ENCODE data around the gene RNF20.
"Not testable (repeated sequence)": the region's sequence is repeated elsewhere in the genome, so short reads cannot be mapped to it uniquely, and the experiment has no call there.

The RNF20 gene, protein sequence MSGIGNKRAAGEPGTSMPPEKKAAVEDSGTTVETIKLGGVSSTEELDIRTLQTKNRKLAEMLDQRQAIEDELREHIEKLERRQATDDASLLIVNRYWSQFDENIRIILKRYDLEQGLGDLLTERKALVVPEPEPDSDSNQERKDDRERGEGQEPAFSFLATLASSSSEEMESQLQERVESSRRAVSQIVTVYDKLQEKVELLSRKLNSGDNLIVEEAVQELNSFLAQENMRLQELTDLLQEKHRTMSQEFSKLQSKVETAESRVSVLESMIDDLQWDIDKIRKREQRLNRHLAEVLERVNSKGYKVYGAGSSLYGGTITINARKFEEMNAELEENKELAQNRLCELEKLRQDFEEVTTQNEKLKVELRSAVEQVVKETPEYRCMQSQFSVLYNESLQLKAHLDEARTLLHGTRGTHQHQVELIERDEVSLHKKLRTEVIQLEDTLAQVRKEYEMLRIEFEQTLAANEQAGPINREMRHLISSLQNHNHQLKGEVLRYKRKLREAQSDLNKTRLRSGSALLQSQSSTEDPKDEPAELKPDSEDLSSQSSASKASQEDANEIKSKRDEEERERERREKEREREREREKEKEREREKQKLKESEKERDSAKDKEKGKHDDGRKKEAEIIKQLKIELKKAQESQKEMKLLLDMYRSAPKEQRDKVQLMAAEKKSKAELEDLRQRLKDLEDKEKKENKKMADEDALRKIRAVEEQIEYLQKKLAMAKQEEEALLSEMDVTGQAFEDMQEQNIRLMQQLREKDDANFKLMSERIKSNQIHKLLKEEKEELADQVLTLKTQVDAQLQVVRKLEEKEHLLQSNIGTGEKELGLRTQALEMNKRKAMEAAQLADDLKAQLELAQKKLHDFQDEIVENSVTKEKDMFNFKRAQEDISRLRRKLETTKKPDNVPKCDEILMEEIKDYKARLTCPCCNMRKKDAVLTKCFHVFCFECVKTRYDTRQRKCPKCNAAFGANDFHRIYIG

DNA sequence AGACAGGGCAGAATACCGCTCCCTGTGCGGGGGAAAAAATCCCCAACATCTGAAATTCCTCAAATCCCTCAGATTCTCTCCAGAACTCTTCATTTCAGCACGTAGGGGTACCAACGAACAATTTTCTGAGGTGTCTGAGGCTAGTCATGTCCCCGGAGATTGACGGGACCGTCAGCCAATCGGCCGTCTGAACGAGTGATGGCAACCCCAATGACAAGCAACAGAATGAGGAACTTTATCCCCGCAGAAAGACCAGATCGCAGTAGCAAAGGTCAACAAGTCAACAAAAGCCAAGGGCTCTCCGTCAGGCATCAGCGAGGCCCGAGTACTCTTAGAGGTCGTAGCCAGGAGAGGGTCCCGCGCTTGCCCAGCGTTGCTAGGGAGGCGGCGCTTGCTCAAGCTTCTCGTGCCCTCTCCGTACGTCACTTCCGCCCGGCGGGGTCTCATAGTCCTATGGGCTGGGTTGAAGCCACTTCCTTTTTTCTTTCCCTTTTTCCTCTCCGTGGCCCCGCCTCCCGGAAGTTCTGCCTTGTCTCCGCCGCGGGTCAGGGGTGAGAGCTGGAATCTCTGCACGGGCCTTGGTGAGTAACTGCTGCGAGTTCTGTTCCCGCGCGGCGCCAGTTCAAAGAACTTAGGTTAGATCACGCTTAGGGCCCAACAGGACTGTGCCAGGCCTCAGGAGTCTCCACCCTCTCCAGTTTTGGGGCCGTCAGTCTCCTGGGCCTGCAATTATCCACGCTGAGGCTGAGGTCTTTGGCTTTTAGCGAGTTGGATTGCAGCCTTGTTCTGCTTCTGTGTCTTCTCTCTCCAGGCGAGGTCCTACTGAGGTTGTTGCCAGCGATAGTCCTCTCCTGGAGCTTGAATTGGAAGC lies at the start of gene RNF20:
TSS of gene RNF20 (plus strand) at position 520 of the 871 bp plus-strand sequence. CDS start 1,571 bp downstream, outside the sequence.
- DNase-seq (ENCODE audit: low spot score): peak; percentile 97

- DNase-seq (ENCODE audit: low spot score): no peak
These were observed 49.6 kb upstream of the RNF20 start for GRCh38 chr9:101484046-101484445.

- peak; percentile 19 for DNase-seq (ENCODE audit: low spot score)
These were observed 47.5 kb upstream of the RNF20 start for GRCh38 chr9:101485924-101486692.

GRCh38 chr9:101486693-101487442 lies 46.8 kb upstream of the RNF20 start:
- peak; percentile 62 for DNase-seq (ENCODE audit: low spot score)

DNA sequence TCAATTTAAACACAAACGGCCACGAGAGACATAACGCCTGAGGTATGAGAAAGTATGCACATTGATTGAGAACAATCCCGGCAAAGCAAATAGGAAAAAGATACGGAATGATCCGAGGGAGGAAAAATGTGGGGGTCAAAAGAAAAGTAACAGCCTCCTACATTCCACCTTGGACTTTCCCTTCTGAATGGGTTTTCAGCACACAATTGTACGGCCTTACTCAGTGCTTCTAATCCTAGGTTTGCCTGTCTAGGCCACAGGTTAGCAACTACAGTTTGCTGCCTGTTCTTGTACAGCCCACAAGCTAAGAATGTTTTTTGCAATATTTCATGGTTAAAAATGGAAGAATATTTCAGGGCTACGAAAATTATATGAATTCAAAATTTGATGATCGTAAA lies 46.2 kb upstream of the RNF20 start:
- DNase-seq (ENCODE audit: low spot score): no peak

DNA sequence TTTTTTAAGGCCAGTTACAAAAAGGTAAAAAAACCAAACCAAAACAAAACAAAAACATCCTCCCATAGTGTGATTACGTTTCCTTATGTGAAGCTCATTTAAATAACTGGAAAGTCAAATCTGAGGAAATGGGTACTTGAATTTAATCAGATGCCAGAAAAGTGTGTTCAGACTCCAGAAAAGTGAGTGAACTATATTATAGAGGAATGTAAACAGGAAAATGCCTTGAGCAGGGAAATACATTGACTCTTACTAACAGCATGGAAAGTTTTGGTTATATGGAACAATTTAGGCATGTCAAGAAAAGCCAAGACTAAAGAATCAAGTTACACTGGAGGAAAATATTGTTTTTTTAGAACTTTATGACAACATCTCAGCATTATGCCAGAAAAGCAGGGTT lies 37.8 kb upstream of the RNF20 start:
- no peak for DNase-seq (ENCODE audit: low spot score)

GRCh38 chr9:101498323-101498722 lies 35.3 kb upstream of the RNF20 start:
- no peak for DNase-seq (ENCODE audit: low spot score)

DNA sequence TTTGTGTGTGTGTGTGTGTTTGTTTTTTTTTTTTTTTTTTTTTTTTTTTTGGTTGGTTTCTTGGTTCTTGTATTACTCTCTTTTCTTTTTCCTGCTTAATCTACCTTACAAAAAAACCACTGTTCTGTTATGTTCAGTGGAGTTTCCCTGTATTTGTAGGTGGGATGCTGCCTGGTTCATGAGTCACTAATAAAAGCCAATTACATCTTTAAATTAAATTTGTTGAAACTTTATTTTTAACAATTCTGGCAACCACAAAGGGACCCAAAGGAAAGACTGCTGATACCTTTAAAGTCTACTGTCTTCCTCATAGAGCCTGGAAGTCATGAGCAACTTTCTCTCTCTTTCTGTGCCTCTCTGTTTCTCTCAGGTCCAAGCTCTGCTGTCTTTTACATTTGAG lies 29.5 kb upstream of the RNF20 start:
- no peak for DNase-seq (ENCODE audit: low spot score)

- peak; percentile 17 for DNase-seq (ENCODE audit: low spot score)
These were observed 25.4 kb upstream of the RNF20 start for GRCh38 chr9:101508211-101508610.

DNA sequence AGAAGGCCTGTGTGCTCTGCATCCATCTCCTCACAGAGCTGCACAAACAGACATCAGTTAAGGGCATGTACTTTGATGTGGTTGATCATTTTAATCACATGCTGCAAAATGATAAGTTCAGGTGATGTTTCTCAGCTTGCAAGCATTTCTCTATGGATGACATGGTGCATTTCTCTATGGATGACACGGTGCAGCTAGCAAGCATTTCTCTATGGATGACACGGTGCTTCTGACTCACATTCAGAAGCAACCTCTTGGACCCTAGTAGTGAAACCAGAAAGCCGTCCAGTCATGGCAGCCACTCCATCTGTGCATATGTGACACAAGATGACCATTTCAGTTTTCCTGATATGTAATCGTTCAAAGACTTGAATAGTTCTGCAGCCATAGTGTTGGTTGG lies 24.1 kb upstream of the RNF20 start:
- no peak for DNase-seq (ENCODE audit: low spot score)

- no peak for DNase-seq (ENCODE audit: low spot score)
These were observed 23.2 kb upstream of the RNF20 start for GRCh38 chr9:101510459-101510858.

- no peak for DNase-seq (ENCODE audit: low spot score)
These were observed 22.6 kb upstream of the RNF20 start for GRCh38 chr9:101511009-101511408.

- no peak for DNase-seq (ENCODE audit: low spot score)
These were observed 21.5 kb upstream of the RNF20 start for GRCh38 chr9:101512116-101512515.

GRCh38 chr9:101513351-101513750 lies 20.3 kb upstream of the RNF20 start:
- DNase-seq (ENCODE audit: low spot score): no peak

DNA sequence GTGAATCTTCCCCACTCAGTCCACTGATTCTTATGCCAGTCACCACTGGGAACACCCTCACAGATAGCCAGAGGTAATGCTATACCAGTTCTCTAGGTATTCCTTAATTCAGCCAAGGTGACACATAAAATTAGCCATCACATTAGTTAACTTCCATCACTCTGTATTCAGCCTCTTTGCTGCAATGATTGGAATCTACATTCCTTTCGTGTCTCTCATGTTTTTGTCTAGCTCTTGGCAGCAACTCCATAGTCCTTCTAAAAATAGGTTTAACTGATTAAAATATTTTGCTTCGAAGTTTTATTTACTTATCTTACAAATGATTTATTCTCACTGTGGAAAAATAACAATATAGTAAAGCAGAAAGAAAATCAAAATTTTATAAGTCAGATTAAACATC lies 19.6 kb upstream of the RNF20 start:
- DNase-seq (ENCODE audit: low spot score): peak; percentile 54

GRCh38 chr9:101516655-101517054 lies 17.0 kb upstream of the RNF20 start:
- DNase-seq (ENCODE audit: low spot score): no peak

DNA sequence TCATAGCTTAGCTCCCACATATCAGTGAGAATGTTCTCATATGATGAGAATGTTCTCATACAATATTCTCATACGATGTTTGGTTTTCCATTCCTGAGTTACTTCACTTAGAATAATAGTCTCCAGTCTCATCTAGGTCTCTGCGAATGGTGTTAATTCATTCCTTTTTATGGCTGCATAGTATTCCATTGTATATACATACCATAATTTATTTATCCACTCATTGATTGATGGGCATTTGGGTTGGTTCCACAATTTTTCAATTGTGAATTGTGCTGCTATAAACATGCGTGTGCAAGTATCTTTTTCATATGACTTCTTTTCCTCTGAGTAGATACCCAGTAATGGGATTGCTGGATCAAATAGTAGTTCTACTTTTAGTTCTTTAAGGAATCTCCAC lies 15.2 kb upstream of the RNF20 start:
- not testable (repeated sequence) for DNase-seq (ENCODE audit: low spot score)

DNA sequence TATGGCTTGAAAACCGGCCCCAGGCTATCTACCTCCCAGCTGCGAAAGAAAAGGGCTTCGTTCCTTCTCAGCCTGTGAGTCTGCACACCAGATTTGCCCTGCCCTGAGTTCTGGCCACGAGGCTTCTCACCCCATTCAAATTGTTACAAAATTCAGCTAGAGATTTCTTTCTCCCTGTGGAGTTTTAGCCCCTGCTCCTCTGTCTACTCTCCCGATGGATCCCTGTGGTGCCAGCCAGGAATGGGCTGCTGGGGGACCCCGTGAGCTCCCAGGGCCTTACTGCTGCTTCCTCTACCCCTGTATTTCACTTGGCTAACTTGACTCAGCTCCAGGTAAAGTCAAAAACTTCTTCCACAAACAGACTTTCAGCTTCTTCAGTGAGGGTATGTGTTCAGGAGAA lies 9.3 kb upstream of the RNF20 start:
- DNase-seq (ENCODE audit: low spot score): no peak

DNA sequence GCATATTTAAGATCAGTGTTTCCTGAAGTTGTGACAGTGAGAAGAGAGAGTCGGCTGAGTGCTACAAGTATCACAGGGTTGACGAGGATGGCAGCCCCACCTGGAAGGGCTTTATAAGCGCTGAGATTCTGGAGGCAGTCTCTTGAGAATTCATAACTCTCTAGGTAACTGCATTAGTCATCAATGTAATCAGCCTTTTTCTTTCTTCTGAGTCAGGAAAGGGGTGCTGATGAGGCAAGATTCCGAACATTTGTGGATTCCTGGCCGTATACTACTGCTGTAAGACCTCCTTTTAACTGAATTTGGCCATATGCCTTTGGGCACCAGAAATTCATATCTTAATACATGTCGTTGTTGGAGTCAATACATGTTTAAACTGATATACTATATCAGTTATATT lies 6.6 kb upstream of the RNF20 start:
- DNase-seq (ENCODE audit: low spot score): no peak

- no peak for DNase-seq (ENCODE audit: low spot score)
These were observed 5.6 kb upstream of the RNF20 start for GRCh38 chr9:101528015-101528414.

Data from GM03348 (cell line).